ENCODE data around the gene TANC1.
A peak's percentile ranks its signal among the peaks of the same experiment; 100 is the strongest.

The TANC1 gene

DNA sequence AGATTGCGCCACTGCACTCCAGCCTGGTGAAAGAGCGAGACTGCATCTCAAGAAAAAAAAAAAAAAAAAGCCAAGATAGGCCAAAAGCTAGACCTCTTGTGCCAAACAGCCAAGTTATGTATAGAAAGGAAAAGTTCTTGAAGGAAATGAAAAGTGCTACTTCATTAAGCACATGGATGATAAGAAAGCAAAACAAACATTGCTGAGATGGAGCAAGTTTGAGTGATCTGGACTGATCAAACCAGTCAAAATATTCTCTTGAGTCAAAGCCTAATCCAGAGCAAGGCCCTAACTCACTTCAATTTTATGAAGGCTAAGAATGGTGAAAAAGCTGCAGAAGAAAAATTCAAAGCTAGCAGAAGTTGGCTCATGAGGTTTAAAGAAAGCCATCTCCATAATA lies 28.1 kb upstream of the TANC1 start:
- TF ChIP-seq, protein P1, sequence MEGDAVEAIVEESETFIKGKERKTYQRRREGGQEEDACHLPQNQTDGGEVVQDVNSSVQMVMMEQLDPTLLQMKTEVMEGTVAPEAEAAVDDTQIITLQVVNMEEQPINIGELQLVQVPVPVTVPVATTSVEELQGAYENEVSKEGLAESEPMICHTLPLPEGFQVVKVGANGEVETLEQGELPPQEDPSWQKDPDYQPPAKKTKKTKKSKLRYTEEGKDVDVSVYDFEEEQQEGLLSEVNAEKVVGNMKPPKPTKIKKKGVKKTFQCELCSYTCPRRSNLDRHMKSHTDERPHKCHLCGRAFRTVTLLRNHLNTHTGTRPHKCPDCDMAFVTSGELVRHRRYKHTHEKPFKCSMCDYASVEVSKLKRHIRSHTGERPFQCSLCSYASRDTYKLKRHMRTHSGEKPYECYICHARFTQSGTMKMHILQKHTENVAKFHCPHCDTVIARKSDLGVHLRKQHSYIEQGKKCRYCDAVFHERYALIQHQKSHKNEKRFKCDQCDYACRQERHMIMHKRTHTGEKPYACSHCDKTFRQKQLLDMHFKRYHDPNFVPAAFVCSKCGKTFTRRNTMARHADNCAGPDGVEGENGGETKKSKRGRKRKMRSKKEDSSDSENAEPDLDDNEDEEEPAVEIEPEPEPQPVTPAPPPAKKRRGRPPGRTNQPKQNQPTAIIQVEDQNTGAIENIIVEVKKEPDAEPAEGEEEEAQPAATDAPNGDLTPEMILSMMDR (conservative IDR thresholded peaks at IDR 0.05; ENCODE audit: low read depth, low read length), result no peak
- no peak overlapping the region for H3K4me3 ChIP-seq (ENCODE audit: low read length)
- DNase-seq (ENCODE audit: low read depth), result no peak

DNA sequence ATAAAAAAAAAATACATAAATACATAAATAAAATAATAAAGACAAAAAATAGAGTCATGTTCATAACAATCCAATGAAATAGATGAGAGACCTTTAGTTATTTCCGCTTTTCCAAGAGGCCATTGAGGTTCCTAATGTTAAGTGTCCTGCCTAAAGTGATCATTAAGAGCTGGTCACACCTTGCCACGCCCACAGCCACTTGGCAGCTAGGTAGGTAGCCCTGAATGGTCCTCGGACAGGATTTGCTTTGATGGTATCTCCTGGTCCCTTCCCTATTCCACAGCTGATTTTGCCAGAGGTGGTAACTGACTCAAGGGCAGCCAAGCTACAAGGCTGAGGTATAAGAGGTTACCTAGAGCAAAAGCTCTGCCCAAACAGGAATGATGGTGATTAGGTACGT lies 24.5 kb upstream of the TANC1 start:
- no peak for DNase-seq (ENCODE audit: low read depth)
- TF ChIP-seq, protein P1 (conservative IDR thresholded peaks at IDR 0.05; ENCODE audit: low read depth, low read length), result no peak
- no peak overlapping the region for H3K4me3 ChIP-seq (ENCODE audit: low read length)

GRCh38 chr2:158948964-158949699 lies 19.3 kb upstream of the TANC1 start:
- H3K4me3 ChIP-seq (ENCODE audit: low read length), result no peak overlapping the region
- TF ChIP-seq, protein P1 (conservative IDR thresholded peaks at IDR 0.05; ENCODE audit: low read depth, low read length), result no peak
- no peak for DNase-seq (ENCODE audit: low read depth)

DNA sequence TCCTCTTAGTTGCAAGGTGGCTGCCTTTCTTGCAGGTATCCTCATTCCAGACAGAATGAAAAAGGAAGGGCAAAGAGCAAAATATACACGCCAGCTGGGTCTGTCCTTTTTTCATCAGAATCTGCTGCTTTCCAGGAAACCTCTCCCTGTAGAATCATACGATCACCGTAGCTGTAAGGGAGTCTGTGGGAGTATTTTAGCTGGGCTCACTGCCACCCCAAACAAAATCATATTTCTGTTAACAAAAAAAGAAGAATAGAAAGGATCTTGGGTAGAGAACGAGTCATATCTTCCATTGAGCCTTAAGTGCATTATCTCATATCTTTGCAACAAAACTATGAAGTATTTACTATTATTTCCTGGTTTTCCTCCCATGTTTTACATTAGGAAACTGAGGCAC lies 15.0 kb upstream of the TANC1 start:
- no peak for DNase-seq (ENCODE audit: low read depth)
- no peak overlapping the region for H3K4me3 ChIP-seq (ENCODE audit: low read length)
- TF ChIP-seq, protein P1 (conservative IDR thresholded peaks at IDR 0.05; ENCODE audit: low read depth, low read length), result no peak

DNA sequence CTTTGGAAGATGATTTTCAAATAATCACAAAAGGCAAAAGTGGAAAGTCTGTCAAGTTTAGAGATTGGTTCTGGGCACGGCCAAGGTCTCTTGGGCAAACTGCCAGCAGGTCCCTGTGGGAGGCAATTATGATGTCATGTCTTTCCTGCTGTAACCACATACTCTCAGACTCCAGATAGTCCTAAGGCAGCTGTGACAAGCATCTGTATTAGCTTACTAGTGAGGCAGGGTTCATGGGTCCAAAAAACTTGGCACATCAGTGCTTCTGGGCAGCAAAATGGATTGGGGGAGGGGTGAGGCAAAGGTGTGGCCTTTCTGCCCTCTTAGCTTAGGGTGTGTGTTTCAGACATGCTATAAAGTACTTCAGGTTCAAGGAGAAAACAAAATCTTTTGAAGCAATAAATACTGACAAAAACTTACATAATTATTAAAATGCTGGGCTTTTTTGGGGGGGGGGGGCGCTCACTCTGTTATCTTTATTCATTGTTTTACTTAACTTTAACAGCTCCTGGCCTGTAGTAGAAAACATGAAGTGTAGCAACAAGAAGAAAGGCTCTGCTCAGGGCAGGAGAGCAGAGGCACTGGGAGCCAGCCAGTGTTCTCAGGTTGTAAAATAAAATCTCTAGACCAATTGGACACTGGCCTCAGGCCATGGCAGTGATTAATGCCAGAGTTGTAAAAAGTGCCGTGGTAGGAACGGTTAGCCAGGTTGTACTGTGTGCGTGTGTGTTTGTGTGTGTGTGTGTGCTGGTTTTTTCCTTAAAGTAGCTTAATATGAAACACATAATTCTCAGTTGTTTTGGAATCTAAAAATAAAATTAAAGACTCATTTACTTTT lies 14.3 kb upstream of the TANC1 start:
- H3K4me3 ChIP-seq (ENCODE audit: low read length), result no peak overlapping the region
- TF ChIP-seq, protein P1 (conservative IDR thresholded peaks at IDR 0.05; ENCODE audit: low read depth, low read length), result no peak
- peak; percentile 55 for DNase-seq (ENCODE audit: low read depth)

DNA sequence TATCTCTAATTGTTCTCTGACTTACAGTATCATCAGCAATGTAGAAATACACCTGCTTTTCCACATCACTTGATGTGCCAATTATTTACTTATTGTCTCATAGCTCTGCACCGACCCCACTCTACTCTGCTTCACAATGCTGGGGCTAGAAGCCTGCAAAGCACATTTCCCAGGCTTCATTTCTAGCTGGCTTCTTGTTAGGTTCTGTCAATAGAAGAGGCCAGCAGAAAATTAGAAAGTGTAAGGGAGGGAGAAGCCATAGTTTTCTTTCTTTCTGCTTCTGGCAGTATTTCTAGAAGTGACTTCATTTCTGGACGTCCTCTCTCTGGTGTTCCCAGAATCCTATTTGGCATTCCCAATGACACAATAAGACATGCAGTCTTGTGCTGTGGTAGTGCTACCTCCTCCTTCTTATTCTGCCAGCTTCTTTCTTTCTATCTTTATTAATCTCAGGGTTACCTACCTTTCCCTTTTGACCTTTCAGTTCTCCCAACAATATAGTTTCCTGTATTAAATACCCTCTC lies 12.5 kb upstream of the TANC1 start:
- no peak for DNase-seq (ENCODE audit: low read depth)
- TF ChIP-seq, protein P1 (conservative IDR thresholded peaks at IDR 0.05; ENCODE audit: low read depth, low read length), result no peak

More for the DNA sequence above, 12.5 kb upstream of the TANC1 start:
- no peak overlapping the region for H3K4me3 ChIP-seq (ENCODE audit: low read length)

All from retinal pigment epithelial cell (primary cell).